Skin of body (tissue), 2 donors: ENCODE results near the gene TTPAL. TPM values are rescaled to one million over a fixed set of nuclear protein-coding genes. Genes with fewer than 3 reads are reported as not detected.
"Not testable (repeated sequence)": the region's sequence is repeated elsewhere in the genome, so short reads cannot be mapped to it uniquely, and the experiment has no call there.

Experiments
- DNase-seq: peaks from one replicate; lab custom pipeline; 2025; lab: John Stamatoyannopoulos, UW
- total RNA-seq: library from RNA; depleted of rRNA; stranded (reverse); fragments of >200 nt; gene quantifications from one replicate; pipeline ENCODE4 v1.2.3, GENCODE V29; 2014

TTPAL gene
- total RNA-seq, 1 donor from 2014 or later = 6.2 TPM

DNA sequence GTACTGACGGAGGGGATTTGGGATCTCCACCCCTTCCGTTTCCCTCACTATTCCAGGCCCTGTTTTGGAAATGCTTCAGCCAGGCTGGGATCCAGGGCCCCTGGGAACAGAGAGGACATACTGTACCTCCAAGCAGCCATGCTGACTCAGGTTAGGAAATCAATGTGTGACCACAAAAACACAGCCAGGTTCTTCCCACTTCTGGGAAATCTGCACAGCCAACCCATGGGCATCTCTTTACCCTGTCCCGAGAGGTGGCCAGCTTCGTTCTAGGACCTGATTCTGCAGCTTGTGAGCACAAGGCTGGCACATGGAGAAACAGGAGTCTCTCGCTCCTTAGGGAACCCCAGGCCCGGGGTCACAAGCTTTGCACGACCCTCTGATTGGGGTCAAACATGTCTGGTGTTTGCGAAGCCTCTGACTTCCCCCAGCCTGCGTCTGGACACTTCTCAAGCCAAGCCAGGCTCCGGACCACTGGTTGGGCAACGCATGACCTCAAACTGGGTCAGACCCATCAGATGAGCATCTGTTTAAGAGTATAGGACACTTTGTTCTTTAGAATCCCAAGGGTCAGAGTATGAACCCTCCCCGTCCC, 8.3 kb upstream of the TTPAL start:
- no peak for DNase-seq

DNA sequence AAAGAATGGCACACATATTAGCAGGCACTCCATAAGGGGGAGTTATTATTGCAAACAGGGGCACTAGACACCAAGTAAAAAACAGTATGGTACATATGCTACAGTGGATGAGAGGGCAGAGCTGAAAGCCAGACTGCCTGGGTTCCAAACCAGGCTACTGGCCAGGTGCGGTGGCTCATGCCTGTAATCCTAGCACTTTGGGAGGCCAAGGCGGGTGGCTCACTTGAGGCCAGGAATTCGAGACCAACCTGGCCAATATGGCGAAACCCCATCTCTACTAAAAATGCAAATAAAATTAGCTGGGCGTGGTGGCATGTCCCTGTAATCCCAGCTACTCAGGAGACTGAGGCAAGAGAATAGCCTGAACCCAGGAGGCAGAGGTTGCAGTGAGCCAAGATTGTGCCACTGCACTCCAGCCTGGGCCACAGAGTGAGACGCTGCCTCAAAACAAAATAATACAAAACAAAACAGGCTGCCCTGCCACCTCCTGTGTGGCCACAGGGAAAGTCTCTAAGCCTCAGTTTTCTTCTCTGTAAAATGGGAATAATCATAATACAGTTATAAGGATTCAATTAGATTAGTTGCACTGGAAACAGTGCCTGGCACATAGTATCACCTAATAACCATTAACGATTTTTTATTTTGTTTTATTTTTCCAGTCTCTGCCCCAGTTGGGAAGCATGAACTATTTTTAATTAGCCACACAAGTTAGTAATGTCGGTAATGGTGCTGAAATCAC, 7.5 kb upstream of the TTPAL start:
- DNase-seq = no peak

DNA sequence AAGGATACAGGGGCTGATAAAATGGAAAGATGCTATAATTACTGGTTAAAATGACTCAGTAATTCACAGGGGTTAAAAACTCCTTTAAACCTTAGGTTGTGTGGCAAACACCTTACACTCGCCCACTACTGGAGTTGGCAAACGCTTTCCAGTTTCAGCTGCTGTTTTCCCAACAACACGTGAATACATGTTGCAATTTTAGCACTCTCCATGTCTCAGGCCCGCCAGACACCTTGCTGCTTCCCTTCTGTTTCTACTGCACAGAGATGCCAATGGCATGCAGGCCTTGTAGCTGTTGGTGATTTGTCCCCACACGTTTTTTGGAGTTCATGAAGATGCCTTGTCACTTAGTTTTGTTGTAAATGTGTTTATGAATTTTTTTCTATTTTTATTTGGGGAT, 5.3 kb upstream of the TTPAL start:
- DNase-seq = no peak

DNA sequence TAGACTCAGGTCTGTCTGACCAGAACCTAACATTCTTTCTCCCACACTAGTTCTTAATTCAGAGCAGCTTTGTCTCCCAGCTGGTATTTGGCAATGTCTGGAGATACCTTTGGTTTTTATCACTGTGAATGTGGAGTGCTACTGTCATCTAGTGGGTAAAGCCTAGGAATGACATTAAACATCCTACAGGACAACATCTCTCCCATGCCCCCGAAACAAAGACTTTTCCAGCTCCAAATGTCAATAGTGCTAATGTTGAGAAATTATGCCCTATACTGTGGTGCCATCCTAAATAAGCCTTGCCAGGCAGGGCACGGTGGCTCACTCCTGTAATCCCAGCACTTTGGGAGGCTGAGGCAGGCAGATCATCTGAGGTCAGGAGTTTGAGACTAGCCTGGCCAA, 4.2 kb upstream of the TTPAL start:
- DNase-seq = no peak

DNA sequence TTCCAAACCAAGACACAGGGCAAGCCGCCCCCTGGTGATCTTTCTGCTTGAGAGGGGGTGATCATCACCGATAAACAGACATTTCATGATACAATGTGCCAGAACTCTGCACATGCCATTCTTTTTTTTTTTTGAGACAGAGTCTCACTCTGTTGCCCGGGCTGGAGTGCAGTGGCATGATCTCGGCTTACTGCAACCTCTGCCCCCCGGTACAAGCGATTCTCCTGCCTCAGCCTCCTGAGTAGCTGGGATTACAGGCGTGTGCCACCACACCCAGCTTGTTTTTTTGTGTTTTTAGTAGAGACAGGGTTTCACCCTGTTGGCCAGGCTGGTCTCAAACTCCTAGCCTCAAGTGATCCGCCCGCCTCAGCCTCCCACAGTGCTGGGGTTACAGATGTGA, 3.4 kb upstream of the TTPAL start:
- DNase-seq = not testable (repeated sequence)

DNA sequence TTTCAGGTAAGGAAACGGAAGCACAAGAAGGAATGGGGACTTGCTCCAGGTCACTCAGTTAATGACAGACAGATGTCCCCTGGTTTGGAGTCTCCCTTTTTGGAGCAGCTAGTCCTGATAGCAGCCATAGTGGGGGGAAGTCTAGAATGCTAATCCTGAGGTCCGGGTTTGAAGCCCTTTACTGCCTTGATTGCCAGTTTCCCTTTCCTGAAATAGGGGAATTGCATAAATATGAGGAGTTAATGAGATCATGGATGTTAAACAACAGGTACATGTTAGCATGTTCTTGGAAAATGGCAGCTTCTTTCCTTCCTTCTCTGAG, 341 bp upstream of the TTPAL start:
- DNase-seq = no peak

DNA sequence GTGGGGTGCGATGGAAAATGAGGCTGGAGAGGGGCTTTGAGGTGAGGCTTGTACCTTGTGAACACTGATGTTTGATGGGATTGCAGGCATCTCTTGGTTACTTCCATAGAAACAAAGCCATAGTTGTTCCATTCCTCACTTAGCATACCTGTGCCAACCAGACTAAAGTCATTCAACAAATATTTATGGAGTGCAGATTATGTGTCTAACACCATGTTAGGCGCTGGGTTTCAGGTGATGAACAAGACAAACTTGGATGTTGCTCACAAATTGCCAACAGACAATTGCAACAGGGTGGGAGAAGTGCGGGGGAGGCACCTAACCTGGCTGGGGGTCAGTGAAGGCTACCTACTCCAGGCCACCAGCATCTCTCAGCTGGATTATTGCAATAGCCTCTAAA, 1.5 kb downstream of the TTPAL start:
- DNase-seq = no peak

DNA sequence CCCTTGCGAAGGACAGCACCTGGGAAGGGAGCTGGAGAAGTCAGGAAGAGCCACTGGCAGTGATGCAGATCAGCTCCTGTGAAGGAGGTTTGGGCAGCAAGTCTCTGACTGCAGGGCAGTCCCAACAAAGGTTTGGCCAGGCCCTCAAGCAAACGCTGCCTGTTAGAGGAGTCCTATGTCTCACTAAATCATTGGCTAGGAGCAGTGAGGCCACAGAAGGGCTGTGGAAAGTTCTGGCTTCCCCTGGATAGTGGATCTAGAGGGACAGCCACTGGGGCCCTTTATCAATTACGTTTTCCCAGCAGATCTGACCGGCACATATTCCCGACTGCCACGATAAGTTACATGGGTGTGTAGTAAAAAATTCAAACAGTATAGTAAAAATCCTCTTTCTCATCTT, 2.5 kb downstream of the TTPAL start:
- no peak for DNase-seq

DNA sequence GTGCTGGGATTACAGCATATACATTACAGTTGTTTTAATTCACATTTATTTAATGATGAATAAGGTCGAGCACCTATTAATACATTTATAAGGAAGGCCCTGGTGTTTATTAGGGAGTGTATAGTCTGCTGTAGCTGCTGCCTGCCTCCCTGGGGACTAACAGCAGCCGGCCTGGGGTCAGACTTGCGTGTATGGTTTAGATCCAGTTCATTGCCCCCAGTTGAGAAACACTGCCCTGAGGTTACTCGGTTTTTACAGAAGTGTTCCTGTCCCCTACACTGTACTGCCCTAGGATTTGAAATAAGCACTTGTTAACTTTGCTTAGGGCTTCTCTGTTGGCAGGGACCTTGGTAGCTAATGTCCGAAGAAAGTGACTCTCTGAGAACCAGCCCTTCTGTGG, 4.0 kb downstream of the TTPAL start:
- DNase-seq = no peak

DNA sequence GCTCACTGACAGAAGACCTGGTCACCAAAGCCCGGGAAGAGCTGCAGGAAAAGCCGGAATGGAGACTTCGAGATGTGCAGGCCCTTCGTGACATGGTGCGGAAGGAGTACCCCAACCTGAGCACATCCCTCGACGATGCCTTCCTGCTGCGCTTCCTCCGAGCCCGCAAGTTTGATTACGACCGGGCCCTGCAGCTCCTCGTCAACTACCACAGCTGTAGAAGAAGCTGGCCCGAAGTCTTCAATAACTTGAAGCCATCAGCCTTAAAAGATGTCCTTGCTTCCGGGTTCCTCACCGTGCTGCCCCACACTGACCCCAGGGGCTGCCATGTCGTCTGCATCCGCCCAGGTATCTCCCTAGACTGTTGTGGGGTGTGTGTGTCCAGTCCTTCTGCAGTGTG, 4.4 kb downstream of the TTPAL start:
- no peak for DNase-seq

DNA sequence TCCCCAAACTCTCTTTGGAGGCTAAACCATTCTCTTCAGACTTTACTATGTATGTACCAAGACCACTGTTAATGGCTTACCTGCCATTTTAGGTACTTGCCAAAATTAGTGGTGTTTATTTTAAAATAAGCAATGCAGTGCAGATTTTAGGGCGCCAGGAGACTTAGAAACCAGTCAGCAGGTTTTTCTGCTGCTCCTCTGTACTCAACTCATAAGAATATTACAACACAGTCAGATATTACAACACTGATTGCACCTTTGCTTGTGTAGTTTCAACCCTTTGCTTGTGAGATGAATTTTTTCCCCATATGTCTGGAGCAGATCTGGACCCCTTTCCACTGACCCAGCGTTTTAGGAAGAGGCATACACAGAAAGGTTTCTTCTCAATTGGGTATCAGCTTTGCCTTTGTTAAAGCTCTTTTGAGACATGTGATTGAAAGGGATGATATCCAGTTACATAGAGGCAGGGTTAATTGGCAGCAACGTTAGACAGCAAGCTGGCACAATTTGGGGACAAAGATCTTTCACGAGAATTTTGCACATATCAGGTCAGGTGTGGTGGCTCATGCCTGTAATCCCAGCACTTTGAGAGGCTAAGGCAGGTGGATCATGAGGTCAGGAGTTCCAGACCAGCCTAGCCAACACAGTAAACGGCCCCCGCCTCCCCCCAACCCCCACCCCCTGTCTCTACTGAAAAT, 6.2 kb downstream of the TTPAL start:
- no peak for DNase-seq

DNA sequence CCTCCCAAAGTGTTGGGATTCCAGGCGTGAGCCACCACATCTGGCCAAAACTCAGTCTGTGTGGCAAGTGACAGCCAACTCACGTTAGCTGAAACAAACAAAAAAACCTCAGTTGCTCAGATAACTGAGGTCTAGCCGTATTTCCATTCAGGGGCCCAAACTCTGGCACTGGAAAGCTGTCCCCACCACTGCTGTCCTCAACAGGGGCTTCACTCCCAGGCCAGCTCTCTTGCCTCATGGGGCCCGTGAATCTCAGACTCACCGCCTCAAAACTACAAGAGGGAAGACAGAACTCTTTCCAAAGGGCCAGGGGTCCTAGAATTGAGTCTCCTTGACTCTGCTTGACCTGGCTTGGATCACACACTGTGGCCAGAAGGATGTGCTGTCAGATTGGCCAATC, 7.4 kb downstream of the TTPAL start:
- no peak for DNase-seq

DNA sequence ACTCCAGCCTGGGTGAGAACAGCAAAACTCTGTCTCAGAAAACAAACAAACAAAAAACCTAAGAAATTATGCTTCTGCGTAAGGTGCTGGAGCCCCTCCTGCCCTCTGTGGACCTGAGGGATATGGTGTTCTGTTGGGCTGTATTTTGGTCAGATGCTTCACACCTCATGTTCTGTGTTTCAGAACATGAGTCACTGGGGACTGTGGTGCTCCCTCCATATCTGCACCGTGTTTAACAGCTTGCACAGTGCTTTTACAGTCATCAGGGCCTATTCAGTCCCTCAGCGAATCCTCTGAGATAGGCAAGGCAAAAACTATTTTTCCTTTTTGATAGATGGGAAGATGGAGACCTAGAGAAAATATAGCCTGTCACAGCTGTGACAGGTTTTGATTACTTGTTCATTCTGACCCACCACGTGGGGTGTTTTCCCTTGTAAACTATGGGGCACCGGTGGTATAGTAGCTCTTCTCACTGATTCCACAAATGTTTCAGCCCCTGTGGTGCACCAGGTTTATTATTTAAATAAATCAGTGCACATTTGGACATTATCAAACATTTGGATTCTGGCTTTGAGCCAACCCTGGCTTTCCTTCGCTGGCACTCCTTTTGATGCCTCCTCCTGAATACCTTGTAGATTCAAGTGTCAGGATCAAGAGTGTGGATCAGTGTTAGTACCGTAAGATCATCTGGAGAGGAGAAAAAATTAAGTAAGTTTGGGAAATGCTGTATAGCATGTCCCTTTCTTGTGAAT, 9.6 kb downstream of the TTPAL start:
- DNase-seq = no peak

DNA sequence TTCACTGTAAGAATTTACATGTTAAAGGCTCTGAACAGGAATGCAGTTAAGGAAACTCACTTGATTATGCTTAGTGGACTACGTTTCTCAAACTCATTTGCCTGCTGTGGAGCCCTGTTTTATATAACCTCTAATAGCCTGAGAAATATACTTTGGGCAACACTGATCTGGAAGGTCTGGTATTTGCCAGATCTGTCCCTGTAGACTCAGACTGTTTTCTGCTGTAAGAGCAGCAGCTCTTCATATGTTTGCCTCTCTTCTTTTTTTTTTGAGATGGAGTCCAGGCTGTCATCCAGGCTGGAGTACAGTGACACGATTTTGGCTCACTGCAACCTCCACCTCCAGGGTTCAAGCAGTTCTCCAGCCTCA, 10.1 kb downstream of the TTPAL start:
- no peak for DNase-seq

DNA sequence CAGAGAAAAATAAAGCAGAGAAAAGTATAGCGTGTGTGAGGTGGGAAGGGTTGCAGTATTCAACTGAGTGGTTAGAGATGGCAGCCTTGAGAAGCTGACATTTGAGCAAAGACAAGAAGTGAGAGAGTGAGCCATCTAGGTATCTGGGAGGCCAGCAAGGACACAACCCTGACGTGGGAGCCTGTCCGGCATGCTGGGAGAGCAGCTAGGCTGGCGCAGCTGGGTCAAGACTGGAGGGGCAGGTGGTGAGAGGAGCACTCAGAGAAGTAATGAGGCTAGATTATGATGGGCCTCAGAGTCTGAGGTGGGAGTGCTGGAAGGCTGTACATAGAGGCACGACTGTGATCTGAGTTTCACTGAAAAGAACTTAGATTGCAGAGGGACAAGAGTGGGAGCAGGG, 12.9 kb downstream of the TTPAL start:
- no peak for DNase-seq

DNA sequence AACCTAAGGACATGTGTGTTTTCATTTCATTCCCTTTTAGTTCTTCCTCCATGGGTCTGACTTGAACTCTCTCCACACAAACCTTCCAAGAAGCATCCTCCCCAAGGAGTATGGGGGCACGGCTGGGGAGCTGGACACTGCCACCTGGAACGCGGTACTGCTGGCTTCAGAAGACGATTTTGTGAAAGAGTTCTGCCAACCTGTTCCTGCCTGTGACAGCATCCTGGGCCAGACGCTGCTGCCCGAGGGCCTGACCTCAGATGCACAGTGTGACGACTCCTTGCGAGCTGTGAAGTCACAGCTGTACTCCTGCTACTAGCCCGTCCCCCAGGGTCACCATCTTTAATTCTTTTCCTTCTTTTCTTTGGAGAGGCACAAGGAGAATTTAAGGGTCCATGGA, 13.5 kb downstream of the TTPAL start:
- DNase-seq = no peak

DNA sequence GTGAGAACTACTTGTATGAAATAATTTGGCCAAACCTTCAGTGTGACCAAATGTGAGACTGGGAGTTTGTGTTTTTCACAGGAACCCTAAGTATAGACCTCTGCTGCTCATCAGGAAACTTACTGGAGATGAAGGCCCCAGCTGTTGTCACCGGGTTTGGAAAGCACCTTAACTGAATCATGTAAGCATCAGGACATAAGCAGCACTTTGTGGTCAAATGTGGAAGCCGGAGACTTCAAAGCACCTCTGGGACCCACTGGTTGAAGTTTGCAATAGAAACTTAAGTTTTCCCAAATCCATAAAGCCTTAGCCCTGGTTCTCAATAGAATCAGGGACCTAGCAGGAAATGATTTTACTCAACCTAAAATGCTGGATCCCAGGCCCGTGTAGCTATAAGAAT, 14.3 kb downstream of the TTPAL start:
- DNase-seq = no peak

DNA sequence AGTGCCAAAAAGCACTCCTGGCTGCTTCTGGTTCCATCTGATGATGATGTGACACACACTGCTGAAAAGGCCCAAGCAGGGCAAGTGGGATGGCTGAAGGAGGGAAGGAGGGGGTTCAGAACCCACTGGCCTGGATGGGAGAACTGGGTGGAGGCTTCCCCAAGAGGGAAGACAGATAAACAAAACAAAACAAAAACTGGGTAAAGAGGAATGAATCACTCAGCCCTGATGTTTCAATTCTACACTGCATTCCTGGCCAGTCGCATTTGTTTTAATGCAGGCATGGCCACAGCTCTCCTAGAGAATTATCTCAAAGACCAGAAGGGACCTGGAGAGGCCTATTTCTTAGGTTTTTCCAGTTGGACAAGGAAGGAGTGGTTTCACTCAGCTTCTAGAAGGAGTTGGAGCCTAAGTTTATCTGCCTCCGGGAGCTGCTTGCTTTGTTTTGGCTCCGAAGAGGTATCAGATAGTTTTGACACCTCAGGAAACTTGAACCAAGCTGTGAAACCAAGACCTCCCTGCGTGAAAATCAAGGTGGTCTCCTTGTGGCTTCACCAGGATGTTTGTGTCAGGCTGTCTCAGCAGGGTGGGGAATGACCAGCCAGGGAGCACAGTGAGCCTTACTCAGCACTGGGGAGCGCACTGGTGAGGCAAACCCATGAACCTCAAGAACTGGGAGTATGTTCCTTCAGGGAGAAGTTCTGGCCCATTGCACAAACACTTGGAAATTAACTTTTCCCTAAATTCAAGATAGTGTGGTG, 16.1 kb downstream of the TTPAL start:
- DNase-seq = no peak

DNA sequence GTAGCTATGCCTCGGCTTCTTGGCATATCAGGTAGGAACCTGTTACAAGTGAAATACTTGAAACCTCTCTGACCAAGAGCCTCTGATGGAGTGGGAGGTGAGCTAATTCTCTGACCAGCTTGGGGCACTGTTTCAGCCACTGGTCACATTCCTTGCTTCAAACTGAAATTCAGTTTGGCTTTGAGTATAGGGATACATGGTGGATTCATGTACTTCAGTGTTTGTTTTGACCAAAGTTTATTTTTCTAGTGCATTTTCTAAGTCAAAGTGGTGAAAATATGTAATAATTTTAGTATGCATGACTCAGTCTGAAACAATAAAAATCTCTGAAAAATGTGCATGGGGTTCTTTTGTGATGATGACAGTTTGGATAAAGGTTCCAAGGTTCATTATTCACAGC, 18.6 kb downstream of the TTPAL start:
- DNase-seq = no peak

DNA sequence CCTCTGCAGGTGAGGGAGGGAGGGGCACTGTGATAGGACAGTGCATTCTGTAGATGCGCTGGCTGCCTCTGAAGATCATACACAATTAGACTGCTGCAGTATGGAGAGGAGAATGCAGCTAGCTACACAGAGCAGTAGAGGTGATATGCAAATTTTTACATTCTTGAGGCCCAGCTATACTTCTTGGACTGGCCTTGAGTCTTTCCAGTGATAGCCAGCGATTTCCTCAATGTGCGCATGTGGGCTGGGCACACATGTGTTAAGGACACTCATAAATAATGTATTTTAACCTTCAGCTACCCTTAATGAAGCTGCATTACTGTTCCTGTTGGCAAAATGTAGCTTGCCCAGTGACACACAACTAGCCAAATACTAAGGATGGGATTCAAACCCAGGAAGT, 19.0 kb downstream of the TTPAL start:
- DNase-seq = no peak

DNA sequence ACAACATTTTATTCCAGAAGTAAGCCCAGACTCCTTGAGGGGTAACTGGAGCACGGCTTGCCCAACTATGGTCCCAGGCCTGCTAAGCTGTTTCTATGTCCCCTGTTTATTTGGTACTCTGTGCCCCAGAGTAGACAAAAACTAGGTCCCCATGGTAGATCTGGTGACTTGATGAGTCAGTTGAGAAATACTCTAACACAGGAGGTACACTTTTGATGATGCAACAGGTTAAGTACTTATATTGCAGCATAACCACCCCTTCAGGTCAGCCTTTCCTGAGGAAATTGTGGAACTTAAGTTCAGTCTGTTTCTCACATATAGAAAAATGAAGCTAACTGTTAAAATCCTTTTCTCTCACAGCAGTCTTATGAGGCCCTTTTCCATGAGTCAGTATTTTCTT, 19.6 kb downstream of the TTPAL start:
- DNase-seq = no peak
